Keratinocyte (primary cell): ENCODE data around the gene ZDHHC24. TPM values are rescaled to one million over a fixed set of nuclear protein-coding genes. Genes with fewer than 3 reads are reported as not detected.

ENCODE experiments used
- DNase-seq: peaks from one replicate; pipeline ENCODE4 v3.0.0-alpha.2; 2011; ENCODE audit warnings: low read depth, missing footprints, low spot score
- FAIRE-seq: peaks from 2 replicates; lab custom pipeline; 2011; peaks lifted over from hg19 to GRCh38; lab: Jason Lieb, UNC
- H2AFZ ChIP-seq: 2 replicates; pipeline ENCODE4 v1.6.0; 2012; ENCODE audit warnings: low read length, control low read depth, inconsistent platforms; ENCODE audit not compliant: control insufficient read depth
- H3K27ac ChIP-seq: 2 replicates; pipeline ENCODE4 v1.5.1; 2011; ENCODE audit warnings: low read length; ENCODE audit not compliant: control insufficient read depth, insufficient read depth
- H3K27me3 ChIP-seq: 3 replicates; pipeline ENCODE4 v1.6.0; 2011; ENCODE audit warnings: low read length; ENCODE audit not compliant: control insufficient read depth, insufficient read depth; ENCODE audit errors: extremely low read depth
- H3K36me3 ChIP-seq, 2 experiments: 2 replicates in 1 of 2; 3 replicates in 1 of 2; pipeline ENCODE4 v1.5.1; 2011; ENCODE audit warnings: low read length in 2 of 2, mild to moderate bottlenecking in 1 of 2; ENCODE audit not compliant: control insufficient read depth in 2 of 2, insufficient read depth in 2 of 2; ENCODE audit errors: extremely low read depth in 1 of 2
- H3K4me1 ChIP-seq: 3 replicates; pipeline ENCODE4 v1.5.1; 2011; ENCODE audit warnings: low read length; ENCODE audit not compliant: control insufficient read depth, insufficient read depth; ENCODE audit errors: extremely low read depth
- H3K4me2 ChIP-seq: 3 replicates; pipeline ENCODE4 v1.6.0; 2011; ENCODE audit warnings: low read depth, low read length; ENCODE audit not compliant: control insufficient read depth, insufficient read depth; ENCODE audit errors: extremely low read depth
- H3K4me3 ChIP-seq, 3 experiments: fragments of 200-600 bp in 1 of 3; sonication (generic) in 1 of 3; 2 replicates in 2 of 3; 3 replicates in 1 of 3; pipeline ENCODE4 v1.5.1; 2011 to 2016; ENCODE audit warnings: low read length in 3 of 3, mild to moderate bottlenecking in 3 of 3, control low read depth in 2 of 3, inconsistent platforms in 1 of 3, low read depth in 1 of 3, mixed read lengths in 1 of 3, mixed run types in 1 of 3, moderate library complexity in 1 of 3; ENCODE audit not compliant: control insufficient read depth in 2 of 3, insufficient read depth in 2 of 3; ENCODE audit errors: extremely low read depth in 1 of 3
- H3K79me2 ChIP-seq: 2 replicates; pipeline ENCODE4 v1.6.0; 2012; ENCODE audit warnings: low read length; ENCODE audit not compliant: control insufficient read depth, insufficient read depth
- H3K9ac ChIP-seq: 3 replicates; pipeline ENCODE4 v1.6.0; 2011; ENCODE audit warnings: low read length; ENCODE audit not compliant: control insufficient read depth, insufficient read depth; ENCODE audit errors: extremely low read depth
- H3K9me1 ChIP-seq: 3 replicates; pipeline ENCODE4 v1.6.0; 2011; ENCODE audit warnings: low read length; ENCODE audit not compliant: control insufficient read depth, insufficient read depth; ENCODE audit errors: extremely low read depth
- H3K9me3 ChIP-seq: 2 replicates; pipeline ENCODE4 v1.5.1; 2012; ENCODE audit warnings: low read depth, low read length; ENCODE audit not compliant: control insufficient read depth
- H4K20me1 ChIP-seq: 3 replicates; pipeline ENCODE4 v1.6.0; 2011; ENCODE audit warnings: low read length; ENCODE audit not compliant: control insufficient read depth, insufficient read depth; ENCODE audit errors: extremely low read depth
- EZH2 ChIP-seq: IDR thresholded peaks from one replicate; pipeline ENCODE4 v1.6.1; 2012; ENCODE audit warnings: inconsistent platforms, mild to moderate bottlenecking, low read length, moderate library complexity
- dilution Hi-C: fragments of 300-500 bp; cut with MboI; formaldehyde crosslinking; loops from one replicate; pipeline ENCODE4 v1.7.0; 2020; ENCODE audit warnings: low sequenced_read_pairs; ENCODE audit not compliant: extremely low pct_ligation_motif_present
- polyA plus RNA-seq, 5 experiments: library from polyadenylated mRNA; depleted of rRNA in 3 of 5; stranded (reverse) in 3 of 5; stranded (forward) in 1 of 5; unstranded in 1 of 5; fragments of >200 nt; gene quantifications; 1 replicate in 1 of 5; 2 replicates in 3 of 5; 3 replicates in 1 of 5; pipeline versions ENCODE4 v1.2.1 to v1.2.3, GENCODE V29; 2011 to 2012; ENCODE audit warnings: missing spikeins in 2 of 5, low read depth in 1 of 5, low replicate concordance in 1 of 5
- TF ChIP-seq, protein P1 (sequence below), 3 experiments: IDR thresholded peaks in 1 of 3; conservative IDR thresholded peaks in 1 of 3; optimal IDR thresholded peaks in 1 of 3; 2 replicates in 2 of 3; 3 replicates in 1 of 3; pipeline versions ENCODE3 to v1.5.1; 2011; ENCODE audit warnings: low read length in 3 of 3, mild to moderate bottlenecking in 3 of 3, moderate library complexity in 2 of 3, control low read depth in 1 of 3, inconsistent platforms in 1 of 3; ENCODE audit not compliant: insufficient read depth in 2 of 3; ENCODE audit errors: extremely low read depth in 1 of 3

The ZDHHC24 gene
- polyA plus RNA-seq, 1 donor (not counting 4 experiments of a cell fraction or from before 2014, with no cell fraction given), result 4.8 TPM

DNA sequence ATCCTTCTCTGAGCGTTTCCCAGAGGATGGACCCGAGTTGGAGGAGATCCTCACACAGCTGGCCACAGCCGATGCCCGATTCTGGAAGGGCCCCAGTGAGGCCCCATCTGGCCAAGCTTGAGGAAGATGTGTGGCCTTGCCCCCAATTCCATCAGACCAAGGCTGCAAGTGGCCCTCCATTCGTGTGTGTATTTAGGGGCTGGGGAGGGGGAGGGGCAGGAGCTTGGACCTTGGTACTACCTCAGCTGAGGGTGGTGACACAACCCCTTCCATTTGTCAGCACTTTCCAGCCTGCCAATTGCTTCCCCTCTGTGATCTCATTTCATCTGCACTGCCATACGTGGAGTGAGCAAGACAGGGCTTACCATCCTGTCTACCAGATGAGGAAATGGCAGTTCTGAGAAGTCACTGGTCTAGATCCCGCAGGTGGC, 36.7 kb downstream of the ZDHHC24 start:
- no peak for FAIRE-seq
- Histone ChIP-seq H2AFZ (no peak overlapping the region), H3K4me1 (peaks cover 7% of the 10 kb centered on the region), H3K9ac (no peak overlapping the region), H3K27me3 (no peaks in the 10 kb centered on the region), H3K9me3 (no peaks in the 10 kb centered on the region), H3K4me3 (no peak overlapping the region), H3K9me1 (no peaks in the 10 kb centered on the region), H3K36me3 (peaks cover 5 to 15% of the 10 kb centered on the region in 2 experiments), H3K79me2 (peaks cover 13% of the 10 kb centered on the region), H3K4me2 (no peak overlapping the region), H4K20me1 (no peaks in the 10 kb centered on the region), H3K27ac (no peak overlapping the region)
- DNase-seq, result no peak
- TF ChIP-seq, protein P1, sequence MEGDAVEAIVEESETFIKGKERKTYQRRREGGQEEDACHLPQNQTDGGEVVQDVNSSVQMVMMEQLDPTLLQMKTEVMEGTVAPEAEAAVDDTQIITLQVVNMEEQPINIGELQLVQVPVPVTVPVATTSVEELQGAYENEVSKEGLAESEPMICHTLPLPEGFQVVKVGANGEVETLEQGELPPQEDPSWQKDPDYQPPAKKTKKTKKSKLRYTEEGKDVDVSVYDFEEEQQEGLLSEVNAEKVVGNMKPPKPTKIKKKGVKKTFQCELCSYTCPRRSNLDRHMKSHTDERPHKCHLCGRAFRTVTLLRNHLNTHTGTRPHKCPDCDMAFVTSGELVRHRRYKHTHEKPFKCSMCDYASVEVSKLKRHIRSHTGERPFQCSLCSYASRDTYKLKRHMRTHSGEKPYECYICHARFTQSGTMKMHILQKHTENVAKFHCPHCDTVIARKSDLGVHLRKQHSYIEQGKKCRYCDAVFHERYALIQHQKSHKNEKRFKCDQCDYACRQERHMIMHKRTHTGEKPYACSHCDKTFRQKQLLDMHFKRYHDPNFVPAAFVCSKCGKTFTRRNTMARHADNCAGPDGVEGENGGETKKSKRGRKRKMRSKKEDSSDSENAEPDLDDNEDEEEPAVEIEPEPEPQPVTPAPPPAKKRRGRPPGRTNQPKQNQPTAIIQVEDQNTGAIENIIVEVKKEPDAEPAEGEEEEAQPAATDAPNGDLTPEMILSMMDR (optimal IDR thresholded peaks at IDR 0.05 in 1 of 3, IDR thresholded peaks at IDR 0.05 in 1 of 3, conservative IDR thresholded peaks at IDR 0.05 in 1 of 3; ENCODE audit: extremely low read depth in 1 of 3, insufficient read depth in 2 of 3, low read length in 3 of 3), result no peak
- no peak for TF ChIP-seq EZH2
- dilution Hi-C loops, result no loop called here

GRCh38 chr11:66505276-66505816, 40.5 kb downstream of the ZDHHC24 start:
- H3K9ac ChIP-seq, result no peak overlapping the region
- no peak overlapping the region for H3K4me3 ChIP-seq
- no peaks in the 10 kb centered on the region for H3K9me1 ChIP-seq
- peaks cover 6 to 15% of the 10 kb centered on the region in 2 experiments for H3K36me3 ChIP-seq
- no peaks in the 10 kb centered on the region for H3K27me3 ChIP-seq
- FAIRE-seq (no peak), DNase-seq (no peak)
- no peaks in the 10 kb centered on the region for H4K20me1 ChIP-seq
- no peak for TF ChIP-seq EZH2
- TF ChIP-seq, protein P1 (optimal IDR thresholded peaks at IDR 0.05 in 1 of 3, IDR thresholded peaks at IDR 0.05 in 1 of 3, conservative IDR thresholded peaks at IDR 0.05 in 1 of 3; ENCODE audit: extremely low read depth in 1 of 3, insufficient read depth in 2 of 3, low read length in 3 of 3), result no peak
- no peaks in the 10 kb centered on the region for H3K9me3 ChIP-seq
- H3K4me1 ChIP-seq, result no peaks in the 10 kb centered on the region
- no peak overlapping the region for H3K27ac ChIP-seq
- no peak overlapping the region for H3K4me2 ChIP-seq
- H3K79me2 ChIP-seq, result no peaks in the 10 kb centered on the region
- no peak overlapping the region for H2AFZ ChIP-seq
- dilution Hi-C loops, result no loop called here
